Sigmoid colon (tissue), 4 donors: ENCODE measurements around the gene TRMT2A.

Experiments
- CTCF ChIP-seq, 4 experiments: fragments of 450-650 bp in 3 of 4; fragments of 200-600 bp in 1 of 4; IDR thresholded peaks; one replicate each; pipeline ENCODE4 v1.5.1; 2016 to 2019; ENCODE audit warnings: antibody characterized with exemption in 4 of 4, mild to moderate bottlenecking in 3 of 4, moderate library complexity in 2 of 4
- EP300 ChIP-seq, 4 donors: sonication (generic); formaldehyde crosslinking; IDR thresholded peaks; one replicate each; pipeline ENCODE4 v1.6.1; 2017; ENCODE audit warnings: antibody characterized with exemption in 4 of 4
- POLR2A ChIP-seq, 2 donors: fragments of 450-650 bp; IDR thresholded peaks; one replicate each; pipeline ENCODE4 v1.6.1; 2016; ENCODE audit warnings: antibody characterized with exemption in 2 of 2, mild to moderate bottlenecking in 2 of 2, moderate library complexity in 2 of 2
- POLR2AphosphoS5 ChIP-seq, 4 donors: sonication (generic); formaldehyde crosslinking; IDR thresholded peaks; one replicate each; pipeline ENCODE4 v1.6.1; 2017; ENCODE audit warnings: antibody characterized with exemption in 4 of 4

GRCh38 chr22:20118300-20119020, 1.4 kb upstream of the TRMT2A start:
- TF ChIP-seq CTCF (IDR thresholded peaks at IDR 0.05) = no peak
- TF ChIP-seq POLR2AphosphoS5 (IDR thresholded peaks at IDR 0.05) = no peak
- no peak for TF ChIP-seq POLR2A (IDR thresholded peaks at IDR 0.05)
- no peak for TF ChIP-seq EP300 (IDR thresholded peaks at IDR 0.05)
